Measurements from ENCODE around the gene DDX56.

DNA sequence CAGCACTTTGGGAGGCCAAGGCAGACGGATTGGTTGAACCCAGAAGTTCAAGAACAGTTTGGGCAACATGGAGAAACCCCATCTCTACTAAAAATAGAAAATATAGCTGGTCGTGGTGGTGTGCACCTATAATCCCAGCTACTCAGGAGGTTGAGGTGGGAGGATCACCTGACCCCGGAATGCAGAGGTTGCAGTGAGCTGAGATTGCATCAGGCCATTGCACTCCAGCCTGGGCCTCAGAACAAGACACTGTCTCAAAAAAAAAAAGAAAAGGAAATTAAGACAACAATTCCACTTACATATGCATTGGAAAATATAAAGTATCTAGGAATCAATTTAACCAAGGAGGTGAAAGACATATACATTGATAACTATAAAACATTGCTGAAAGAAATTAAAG is 25.5 kb upstream of the DDX56 start:
- TF ChIP-seq SIN3B (IDR thresholded peaks at IDR 0.05; ENCODE audit: low read depth) (no peak), POLR2A (conservative IDR thresholded peaks at IDR 0.05) (no peak), KLF16 (IDR thresholded peaks at IDR 0.05) (no peak), SAFB (IDR thresholded peaks at IDR 0.05; ENCODE audit: borderline replicate concordance, low read depth, low read length) (no peak), TRIM28 (IDR thresholded peaks at IDR 0.05) (no peak), ZBTB7A (IDR thresholded peaks at IDR 0.05; ENCODE audit: borderline replicate concordance, control insufficient read depth, low read depth, low read length) (no peak)
- TF ChIP-seq, protein P1, sequence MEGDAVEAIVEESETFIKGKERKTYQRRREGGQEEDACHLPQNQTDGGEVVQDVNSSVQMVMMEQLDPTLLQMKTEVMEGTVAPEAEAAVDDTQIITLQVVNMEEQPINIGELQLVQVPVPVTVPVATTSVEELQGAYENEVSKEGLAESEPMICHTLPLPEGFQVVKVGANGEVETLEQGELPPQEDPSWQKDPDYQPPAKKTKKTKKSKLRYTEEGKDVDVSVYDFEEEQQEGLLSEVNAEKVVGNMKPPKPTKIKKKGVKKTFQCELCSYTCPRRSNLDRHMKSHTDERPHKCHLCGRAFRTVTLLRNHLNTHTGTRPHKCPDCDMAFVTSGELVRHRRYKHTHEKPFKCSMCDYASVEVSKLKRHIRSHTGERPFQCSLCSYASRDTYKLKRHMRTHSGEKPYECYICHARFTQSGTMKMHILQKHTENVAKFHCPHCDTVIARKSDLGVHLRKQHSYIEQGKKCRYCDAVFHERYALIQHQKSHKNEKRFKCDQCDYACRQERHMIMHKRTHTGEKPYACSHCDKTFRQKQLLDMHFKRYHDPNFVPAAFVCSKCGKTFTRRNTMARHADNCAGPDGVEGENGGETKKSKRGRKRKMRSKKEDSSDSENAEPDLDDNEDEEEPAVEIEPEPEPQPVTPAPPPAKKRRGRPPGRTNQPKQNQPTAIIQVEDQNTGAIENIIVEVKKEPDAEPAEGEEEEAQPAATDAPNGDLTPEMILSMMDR (IDR thresholded peaks at IDR 0.05 in 2 of 3, conservative IDR thresholded peaks at IDR 0.05 in 1 of 3; ENCODE audit: insufficient read depth in 2 of 3, low read depth in 1 of 3, low read length in 3 of 3), result no peak
- TF ChIP-seq, protein P2, sequence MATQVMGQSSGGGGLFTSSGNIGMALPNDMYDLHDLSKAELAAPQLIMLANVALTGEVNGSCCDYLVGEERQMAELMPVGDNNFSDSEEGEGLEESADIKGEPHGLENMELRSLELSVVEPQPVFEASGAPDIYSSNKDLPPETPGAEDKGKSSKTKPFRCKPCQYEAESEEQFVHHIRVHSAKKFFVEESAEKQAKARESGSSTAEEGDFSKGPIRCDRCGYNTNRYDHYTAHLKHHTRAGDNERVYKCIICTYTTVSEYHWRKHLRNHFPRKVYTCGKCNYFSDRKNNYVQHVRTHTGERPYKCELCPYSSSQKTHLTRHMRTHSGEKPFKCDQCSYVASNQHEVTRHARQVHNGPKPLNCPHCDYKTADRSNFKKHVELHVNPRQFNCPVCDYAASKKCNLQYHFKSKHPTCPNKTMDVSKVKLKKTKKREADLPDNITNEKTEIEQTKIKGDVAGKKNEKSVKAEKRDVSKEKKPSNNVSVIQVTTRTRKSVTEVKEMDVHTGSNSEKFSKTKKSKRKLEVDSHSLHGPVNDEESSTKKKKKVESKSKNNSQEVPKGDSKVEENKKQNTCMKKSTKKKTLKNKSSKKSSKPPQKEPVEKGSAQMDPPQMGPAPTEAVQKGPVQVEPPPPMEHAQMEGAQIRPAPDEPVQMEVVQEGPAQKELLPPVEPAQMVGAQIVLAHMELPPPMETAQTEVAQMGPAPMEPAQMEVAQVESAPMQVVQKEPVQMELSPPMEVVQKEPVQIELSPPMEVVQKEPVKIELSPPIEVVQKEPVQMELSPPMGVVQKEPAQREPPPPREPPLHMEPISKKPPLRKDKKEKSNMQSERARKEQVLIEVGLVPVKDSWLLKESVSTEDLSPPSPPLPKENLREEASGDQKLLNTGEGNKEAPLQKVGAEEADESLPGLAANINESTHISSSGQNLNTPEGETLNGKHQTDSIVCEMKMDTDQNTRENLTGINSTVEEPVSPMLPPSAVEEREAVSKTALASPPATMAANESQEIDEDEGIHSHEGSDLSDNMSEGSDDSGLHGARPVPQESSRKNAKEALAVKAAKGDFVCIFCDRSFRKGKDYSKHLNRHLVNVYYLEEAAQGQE (IDR thresholded peaks at IDR 0.05; ENCODE audit: borderline replicate concordance), result no peak
- TF ChIP-seq, protein P2 (CRISPR knock-in tag; IDR thresholded peaks at IDR 0.05; ENCODE audit: low read depth), result no peak
